T-helper 17 cell (primary cell): Measurements from ENCODE around the gene KSR2. TPM values are rescaled to one million over a fixed set of nuclear protein-coding genes. Genes with fewer than 3 reads are reported as not detected.

Source experiments
- ATAC-seq: fragments of 150-1000 bp; cut with Tn5 transposase; 2 replicates; pipeline ENCODE4 v1.10.0; 2021; ENCODE audit warnings: mild to moderate bottlenecking, moderate library complexity
- DNase-seq, 3 donors: peaks; one replicate each; pipeline versions ENCODE4 v3.0.0 to v3.0.0-alpha.2; 2020 to 2021
- H3K9me3 ChIP-seq: one replicate; pipeline ENCODE4 v1.7.0; 2013; ENCODE audit warnings: low read length, mild to moderate bottlenecking; ENCODE audit not compliant: control insufficient read depth, poor library complexity, severe bottlenecking
- H3K27ac Mint-ChIP-seq: one replicate; pipeline ENCODE4 v1.8.0; 2022; ENCODE audit warnings: mild to moderate bottlenecking, moderate library complexity, mixed read lengths
- H3K27me3 Mint-ChIP-seq: one replicate; pipeline ENCODE4 v1.8.0; 2022; ENCODE audit warnings: mixed read lengths
- H3K36me3 Mint-ChIP-seq: one replicate; pipeline ENCODE4 v1.8.0; 2022; ENCODE audit warnings: low read depth, mixed read lengths
- H3K4me1 Mint-ChIP-seq: one replicate; pipeline ENCODE4 v1.8.0; 2022; ENCODE audit warnings: mild to moderate bottlenecking, mixed read lengths
- H3K4me3 Mint-ChIP-seq: one replicate; pipeline ENCODE4 v1.8.0; 2022; ENCODE audit warnings: mild to moderate bottlenecking, moderate library complexity, mixed read lengths
- total RNA-seq, 4 donors: library from RNA in 2 of 4; stranded (reverse) in 2 of 4; gene quantifications; one replicate each; pipeline ENCODE4 v1.2.3 and lab custom pipeline; 2022 to 2026

The KSR2 gene
- total RNA-seq, 2 donors from 2014 or later, result 0.05 to 0.10 TPM

GRCh38 chr12:117986705-117987469 lies 18.1 kb upstream of the KSR2 start:
- Mint-ChIP-seq H3K36me3 (no peaks in the 10 kb centered on the region), H3K27ac (no peak overlapping the region), H3K4me3 (no peak overlapping the region), H3K4me1 (no peaks in the 10 kb centered on the region), H3K27me3 (peaks cover 24% of the 10 kb centered on the region)
- no peaks in the 10 kb centered on the region for H3K9me3 ChIP-seq
- ATAC-seq (no peak), DNase-seq (no peak)

- H3K4me3 Mint-ChIP-seq, result no peak overlapping the region
- DNase-seq (no peak), ATAC-seq (no peak)
- no peaks in the 10 kb centered on the region for H3K36me3 Mint-ChIP-seq
- H3K4me1 Mint-ChIP-seq, result no peaks in the 10 kb centered on the region
- no peaks in the 10 kb centered on the region for H3K9me3 ChIP-seq
- H3K27me3 Mint-ChIP-seq, result peaks cover 30% of the 10 kb centered on the region
- H3K27ac Mint-ChIP-seq, result no peak overlapping the region
Observed at GRCh38 chr12:117985182-117985581, 16.4 kb upstream of the KSR2 start.

- Mint-ChIP-seq H3K36me3 (no peaks in the 10 kb centered on the region), H3K4me1 (no peaks in the 10 kb centered on the region), H3K27ac (no peak overlapping the region), H3K4me3 (no peak overlapping the region), H3K27me3 (peaks cover 40% of the 10 kb centered on the region)
- H3K9me3 ChIP-seq, result no peaks in the 10 kb centered on the region
- ATAC-seq (no peak), DNase-seq (no peak)
Observed at GRCh38 chr12:117981267-117981666, 12.5 kb upstream of the KSR2 start.

GRCh38 chr12:117980616-117981015 lies 11.8 kb upstream of the KSR2 start:
- H3K36me3 Mint-ChIP-seq, result no peaks in the 10 kb centered on the region
- H3K27ac Mint-ChIP-seq, result no peak overlapping the region

GRCh38 chr12:117977373-117977772 lies 8.6 kb upstream of the KSR2 start:
- no peaks in the 10 kb centered on the region for H3K9me3 ChIP-seq
- ATAC-seq, result no peak
- Mint-ChIP-seq H3K27ac (no peak overlapping the region), H3K27me3 (peaks cover 43% of the 10 kb centered on the region), H3K4me1 (no peaks in the 10 kb centered on the region), H3K4me3 (no peak overlapping the region), H3K36me3 (no peaks in the 10 kb centered on the region)
- DNase-seq, result no peak

More at GRCh38 chr12:117980616-117981015, 11.8 kb upstream of the KSR2 start:
- no peak for DNase-seq
- H3K9me3 ChIP-seq, result no peaks in the 10 kb centered on the region
- Mint-ChIP-seq H3K4me1 (no peaks in the 10 kb centered on the region), H3K27me3 (peaks cover 42% of the 10 kb centered on the region), H3K4me3 (no peak overlapping the region)
- no peak for ATAC-seq

GRCh38 chr12:117975006-117975405 lies 6.2 kb upstream of the KSR2 start:
- Mint-ChIP-seq H3K27ac (no peak overlapping the region), H3K27me3 (peaks cover 35% of the 10 kb centered on the region), H3K36me3 (peaks cover 4% of the 10 kb centered on the region), H3K4me1 (no peaks in the 10 kb centered on the region), H3K4me3 (no peak overlapping the region)
- ATAC-seq (no peak), DNase-seq (no peak)
- H3K9me3 ChIP-seq, result no peaks in the 10 kb centered on the region

GRCh38 chr12:117972301-117972700 lies 3.5 kb upstream of the KSR2 start:
- Mint-ChIP-seq H3K27me3 (peaks cover 33% of the 10 kb centered on the region), H3K4me1 (peaks cover 4% of the 10 kb centered on the region), H3K4me3 (no peak overlapping the region), H3K36me3 (peaks cover 8% of the 10 kb centered on the region), H3K27ac (no peak overlapping the region)
- H3K9me3 ChIP-seq, result no peaks in the 10 kb centered on the region
- DNase-seq (no peak), ATAC-seq (no peak)

- ATAC-seq (no peak), DNase-seq (no peak)
- no peak overlapping the region for H3K27ac Mint-ChIP-seq
- peaks cover 6% of the 10 kb centered on the region for H3K4me1 Mint-ChIP-seq
- H3K36me3 Mint-ChIP-seq, result peaks cover 12% of the 10 kb centered on the region
- no peaks in the 10 kb centered on the region for H3K9me3 ChIP-seq
- H3K27me3 Mint-ChIP-seq, result peaks cover 47% of the 10 kb centered on the region
- no peak overlapping the region for H3K4me3 Mint-ChIP-seq
Observed at GRCh38 chr12:117970334-117970733, 1.5 kb upstream of the KSR2 start.

GRCh38 chr12:117968151-117968789 lies 520 bp downstream of the KSR2 start:
- Mint-ChIP-seq H3K27me3 (peaks cover 54% of the 10 kb centered on the region), H3K27ac (peak overlapping the region; percentile 17), H3K36me3 (peaks cover 12% of the 10 kb centered on the region), H3K4me3 (peak overlapping the region; percentile 82), H3K4me1 (peaks cover 6% of the 10 kb centered on the region)
- H3K9me3 ChIP-seq, result no peaks in the 10 kb centered on the region
- ATAC-seq (no peak), DNase-seq (no peak)

GRCh38 chr12:117967512-117967911 lies 1.3 kb downstream of the KSR2 start:
- no peak for DNase-seq
- H3K9me3 ChIP-seq, result no peaks in the 10 kb centered on the region
- Mint-ChIP-seq H3K4me1 (peaks cover 6% of the 10 kb centered on the region), H3K36me3 (peaks cover 12% of the 10 kb centered on the region), H3K4me3 (peak overlapping the region; percentile 45), H3K27ac (no peak overlapping the region), H3K27me3 (peaks cover 56% of the 10 kb centered on the region)
- ATAC-seq, result no peak

- ATAC-seq (no peak), DNase-seq (no peak)
- H3K4me3 Mint-ChIP-seq, result peak overlapping the region; percentile 45
- H3K9me3 ChIP-seq, result no peaks in the 10 kb centered on the region
- H3K36me3 Mint-ChIP-seq, result peaks cover 12% of the 10 kb centered on the region
- H3K27me3 Mint-ChIP-seq, result peaks cover 56% of the 10 kb centered on the region
- H3K27ac Mint-ChIP-seq, result no peak overlapping the region
- H3K4me1 Mint-ChIP-seq, result peaks cover 6% of the 10 kb centered on the region
Observed at GRCh38 chr12:117967043-117967442, 1.7 kb downstream of the KSR2 start.

- H3K27me3 Mint-ChIP-seq, result peaks cover 58% of the 10 kb centered on the region
- H3K4me1 Mint-ChIP-seq, result peaks cover 6% of the 10 kb centered on the region
- no peak overlapping the region for H3K4me3 Mint-ChIP-seq
- no peak overlapping the region for H3K27ac Mint-ChIP-seq
- no peaks in the 10 kb centered on the region for H3K9me3 ChIP-seq
- H3K36me3 Mint-ChIP-seq, result peaks cover 12% of the 10 kb centered on the region
- no peak for ATAC-seq
- no peak for DNase-seq
Observed at GRCh38 chr12:117966511-117966910, 2.3 kb downstream of the KSR2 start.

- H3K9me3 ChIP-seq, result no peaks in the 10 kb centered on the region
- Mint-ChIP-seq H3K4me1 (peaks cover 3% of the 10 kb centered on the region), H3K4me3 (no peak overlapping the region), H3K27me3 (peaks cover 60% of the 10 kb centered on the region), H3K27ac (no peak overlapping the region), H3K36me3 (peaks cover 6% of the 10 kb centered on the region)
- DNase-seq (no peak), ATAC-seq (no peak)
Observed at GRCh38 chr12:117963836-117964235, 5.0 kb downstream of the KSR2 start.
